T-helper 1 cell (primary cell): ENCODE results near the gene GOLGA6D.
A peak's percentile ranks its signal among the peaks of the same experiment; 100 is the strongest.
"Not testable (repeated sequence)": the region's sequence is repeated elsewhere in the genome, so short reads cannot be mapped to it uniquely, and the experiment has no call there.

Experiments used
- DNase-seq, 5 donors: peaks; one replicate each; pipeline ENCODE4 v3.0.0-alpha.2; 2012 to 2020

GOLGA6D gene

GRCh38 chr15:75284152-75284551 lies 1.5 kb downstream of the GOLGA6D start:
- not testable (repeated sequence) for DNase-seq

- not testable (repeated sequence) for DNase-seq
Measured at GRCh38 chr15:75293660-75294059, 11.0 kb downstream of the GOLGA6D start.

GRCh38 chr15:75298541-75299310 lies 16.1 kb downstream of the GOLGA6D start:
- DNase-seq = not testable (repeated sequence)

- DNase-seq = peak in 4 of 5 donors; percentile 23 to 51 (median 40)
Measured at GRCh38 chr15:75299311-75299688, 16.7 kb downstream of the GOLGA6D start.

- not testable (repeated sequence) for DNase-seq
Measured at GRCh38 chr15:75300026-75300425, 17.4 kb downstream of the GOLGA6D start.

GRCh38 chr15:75302318-75302717 lies 19.7 kb downstream of the GOLGA6D start:
- DNase-seq = no peak

GRCh38 chr15:75302753-75303152 lies 20.1 kb downstream of the GOLGA6D start:
- not testable (repeated sequence) for DNase-seq

GRCh38 chr15:75306188-75306587 lies 23.6 kb downstream of the GOLGA6D start:
- DNase-seq = no peak

- DNase-seq = peak in 1 of 5 donors; percentile 10
Measured at GRCh38 chr15:75307778-75308390, 25.2 kb downstream of the GOLGA6D start.

GRCh38 chr15:75309711-75310110 lies 27.1 kb downstream of the GOLGA6D start:
- DNase-seq = no peak

GRCh38 chr15:75312548-75312947 lies 29.9 kb downstream of the GOLGA6D start:
- DNase-seq = not testable (repeated sequence)

GRCh38 chr15:75313116-75313845 lies 30.6 kb downstream of the GOLGA6D start:
- DNase-seq = no peak

- no peak for DNase-seq
Measured at GRCh38 chr15:75314552-75315290, 32.1 kb downstream of the GOLGA6D start.

GRCh38 chr15:75319231-75319897 lies 36.7 kb downstream of the GOLGA6D start:
- DNase-seq = not testable (repeated sequence)

- DNase-seq = no peak
Measured at GRCh38 chr15:75321711-75322110, 39.1 kb downstream of the GOLGA6D start.

GRCh38 chr15:75325922-75326321 lies 43.3 kb downstream of the GOLGA6D start:
- DNase-seq = no peak

- no peak for DNase-seq
Measured at GRCh38 chr15:75327005-75327404, 44.4 kb downstream of the GOLGA6D start.

- no peak for DNase-seq
Measured at GRCh38 chr15:75327491-75327890, 44.9 kb downstream of the GOLGA6D start.

- no peak for DNase-seq
Measured at GRCh38 chr15:75328493-75329314, 46.1 kb downstream of the GOLGA6D start.

- DNase-seq = no peak
Measured at GRCh38 chr15:75329571-75329970, 46.9 kb downstream of the GOLGA6D start.

GRCh38 chr15:75332093-75332492 lies 49.5 kb downstream of the GOLGA6D start:
- not testable (repeated sequence) for DNase-seq
